Activated naive CD4-positive, alpha-beta T cell (primary cell): ENCODE results near the gene RPP25L.
"Not testable (repeated sequence)": the region's sequence is repeated elsewhere in the genome, so short reads cannot be mapped to it uniquely, and the experiment has no call there.

ENCODE experiments used
- DNase-seq, 4 experiments: peaks; one replicate each; lab custom pipeline; 2025; lab: John Stamatoyannopoulos, UW

RPP25L gene

DNA sequence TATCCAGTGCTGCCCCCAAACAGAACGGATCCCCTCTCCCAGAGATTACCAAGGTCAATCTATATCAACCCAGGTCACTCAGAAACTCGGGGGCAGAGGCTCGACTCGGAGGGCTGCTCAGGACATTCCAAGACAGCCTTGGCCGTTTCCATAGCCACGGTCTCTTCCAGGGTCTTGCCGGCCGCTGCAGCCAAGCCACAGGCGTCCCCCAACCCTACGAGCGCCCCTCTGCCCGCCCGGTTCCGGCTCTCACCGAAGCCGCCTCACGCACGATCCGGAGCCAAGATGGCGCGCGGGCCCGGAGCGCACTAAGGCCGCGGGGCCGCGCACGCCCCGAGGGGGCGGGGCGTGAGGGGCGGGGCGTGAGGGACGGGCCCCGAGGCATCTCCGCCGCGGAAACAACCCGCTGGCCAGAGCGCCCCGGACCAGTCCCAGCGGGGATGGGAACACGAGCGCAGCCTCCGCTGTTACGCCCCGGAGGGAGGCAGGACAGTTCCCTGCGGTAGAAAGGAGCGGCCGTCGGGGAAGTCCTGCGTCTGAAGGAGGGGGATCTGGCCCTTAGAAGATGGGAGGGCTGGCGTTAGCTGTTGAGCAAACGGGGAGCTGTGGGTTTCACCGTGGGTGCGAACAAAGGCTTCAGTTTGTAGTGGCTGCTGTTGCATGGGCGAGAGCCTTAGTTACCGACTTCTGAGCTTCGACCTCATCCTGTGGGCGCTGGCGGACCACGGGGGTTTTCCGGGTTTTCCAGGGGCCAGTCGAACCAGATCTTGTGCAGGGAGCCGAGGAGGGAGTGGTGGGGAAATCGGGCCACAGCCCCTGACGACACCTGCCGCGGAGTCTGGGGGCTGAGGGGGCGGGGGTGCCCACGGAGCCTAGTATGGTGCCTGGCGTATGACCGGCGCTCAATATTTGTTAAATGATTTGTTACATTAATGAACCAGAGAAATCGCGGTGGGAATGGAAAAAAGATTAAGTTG lies at the start of gene RPP25L:
TSS of gene RPP25L (minus strand) at position 287 of the 977 bp plus-strand sequence. CDS start 801 bp downstream, outside the sequence.
- peak; percentile 56 to 86 (median 63) for DNase-seq

DNA sequence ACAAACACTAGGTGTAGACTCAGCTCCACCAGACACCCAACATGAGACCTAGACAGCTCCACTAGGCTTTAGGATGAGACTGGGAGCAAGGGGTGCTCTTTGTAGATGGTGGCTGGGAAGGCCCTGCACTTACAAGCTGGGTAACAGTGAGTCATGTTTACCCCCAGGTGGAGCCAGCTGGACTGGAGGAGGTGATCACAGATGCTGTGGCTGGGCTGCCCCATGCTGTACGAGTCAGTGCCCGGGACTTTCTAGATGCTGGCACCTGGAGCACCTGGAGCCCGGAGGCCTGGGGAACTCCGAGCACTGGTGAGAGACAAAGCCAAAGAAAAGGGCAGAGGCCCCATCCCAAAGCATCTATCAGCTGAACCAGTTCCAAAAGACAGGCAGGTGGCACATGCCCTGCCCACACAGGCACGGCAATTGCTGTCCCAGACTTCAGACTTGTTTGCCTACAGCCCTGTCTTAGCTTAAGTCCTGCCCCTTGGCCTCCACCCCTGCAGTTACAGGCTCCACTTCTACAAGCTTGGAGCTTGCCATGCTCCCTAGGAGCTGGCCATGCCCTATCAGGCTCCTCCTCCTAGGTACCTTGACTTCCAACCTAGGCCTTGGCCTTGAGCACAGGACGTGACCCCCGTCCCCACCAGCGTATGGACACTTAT lies 47.8 kb upstream of the RPP25L start:
- no peak for DNase-seq

DNA sequence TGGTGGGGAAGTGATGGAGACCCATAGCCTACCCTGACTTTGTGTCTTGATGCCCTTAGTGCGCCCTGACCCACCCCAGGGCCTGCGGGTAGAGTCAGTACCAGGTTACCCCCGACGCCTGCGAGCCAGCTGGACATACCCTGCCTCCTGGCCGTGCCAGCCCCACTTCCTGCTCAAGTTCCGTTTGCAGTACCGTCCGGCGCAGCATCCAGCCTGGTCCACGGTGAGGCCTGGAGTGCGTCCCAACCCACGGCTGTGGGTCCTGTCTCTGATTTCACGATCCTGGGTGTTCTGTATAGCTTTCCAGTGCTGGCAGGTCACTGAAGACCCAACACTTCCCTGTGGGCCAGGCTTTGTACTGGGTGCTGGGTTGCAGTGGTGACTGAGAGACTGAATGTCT lies 46.6 kb upstream of the RPP25L start:
- no peak for DNase-seq

- DNase-seq, result no peak
Observed at GRCh38 chr9:34656992-34657391, 45.1 kb upstream of the RPP25L start.

GRCh38 chr9:34655394-34655793 lies 43.5 kb upstream of the RPP25L start:
- no peak for DNase-seq

DNA sequence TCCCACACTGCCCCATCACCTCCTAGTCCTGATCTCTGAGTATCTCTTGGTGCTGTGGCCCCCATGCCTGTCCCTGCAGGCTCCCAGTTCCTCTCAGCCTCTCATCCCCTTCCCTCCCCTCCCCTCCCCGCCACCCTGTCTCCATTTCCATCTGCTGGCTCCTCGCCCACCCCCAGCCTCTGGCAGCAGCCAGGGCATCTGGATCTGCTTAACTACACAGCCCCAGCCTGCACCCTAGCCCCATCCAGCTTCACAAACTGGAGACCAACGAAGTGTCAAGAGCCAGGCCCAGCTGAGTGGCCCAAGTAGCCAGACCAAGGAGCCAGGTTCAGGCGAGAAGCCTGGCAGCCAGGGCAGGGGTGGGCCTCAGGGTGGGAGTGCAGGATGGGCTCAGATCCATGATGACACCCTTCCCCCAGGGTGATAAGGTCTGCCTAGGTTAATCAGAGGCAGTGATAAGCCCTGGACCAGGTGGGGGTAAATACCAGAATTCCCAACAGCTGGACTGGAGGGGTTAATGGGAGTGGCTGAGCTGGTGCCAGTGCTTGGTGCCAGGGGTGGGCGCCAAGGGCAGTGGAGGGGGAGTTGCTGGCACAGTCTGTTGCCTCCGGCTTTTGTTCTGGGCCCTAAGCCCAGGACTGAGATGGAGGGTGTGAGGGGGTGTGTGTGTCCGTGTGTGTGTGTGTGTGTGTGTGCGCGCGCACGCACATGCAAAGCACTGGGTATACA lies 42.6 kb upstream of the RPP25L start:
- no peak for DNase-seq

GRCh38 chr9:34653151-34654072 lies 41.5 kb upstream of the RPP25L start:
- DNase-seq, result no peak

- DNase-seq, result no peak
Observed at GRCh38 chr9:34652602-34653000, 40.7 kb upstream of the RPP25L start.

DNA sequence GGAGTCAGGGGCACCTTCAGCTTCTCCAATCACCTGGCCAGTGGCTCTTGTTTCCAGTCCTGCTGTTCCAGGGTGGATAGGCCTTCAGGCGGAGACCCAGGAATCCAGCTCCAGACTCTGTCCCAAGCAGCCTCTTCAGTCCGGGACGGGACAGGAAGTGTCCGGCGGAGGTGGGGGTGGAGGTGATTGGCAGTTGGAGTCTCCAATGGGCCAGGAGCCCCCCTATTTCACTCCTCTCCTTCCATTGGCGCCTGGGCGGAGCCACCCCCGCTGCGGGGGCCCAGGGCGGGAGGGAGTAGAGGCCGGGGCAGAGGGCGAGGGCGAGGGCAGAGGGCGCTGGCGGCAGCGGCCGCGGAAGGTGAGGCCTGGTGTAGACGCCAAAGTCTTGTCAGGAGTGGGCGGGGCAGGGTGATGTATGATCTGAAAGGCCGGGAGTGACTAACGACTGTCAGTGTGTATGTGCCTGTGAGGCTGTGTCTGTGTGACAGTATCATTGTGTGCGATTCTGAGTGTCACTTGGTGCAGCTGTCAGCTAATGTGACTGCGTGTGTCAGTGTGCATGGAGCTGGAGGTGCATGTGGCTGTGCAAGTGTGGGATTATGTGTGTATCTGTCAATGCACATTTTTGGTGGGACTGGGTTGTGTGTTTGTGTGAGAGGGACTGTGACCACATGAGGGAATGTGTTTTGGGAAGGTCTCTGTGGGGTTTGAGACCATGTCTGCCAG lies 40.1 kb upstream of the RPP25L start, which contains the start of gene IL11RA:
TSS of gene IL11RA (plus strand) at position 310 of the 726 bp plus-strand sequence. CDS start 3,033 bp downstream, outside the sequence.
- peak in 1 of 4 experiments; percentile 17 for DNase-seq

DNA sequence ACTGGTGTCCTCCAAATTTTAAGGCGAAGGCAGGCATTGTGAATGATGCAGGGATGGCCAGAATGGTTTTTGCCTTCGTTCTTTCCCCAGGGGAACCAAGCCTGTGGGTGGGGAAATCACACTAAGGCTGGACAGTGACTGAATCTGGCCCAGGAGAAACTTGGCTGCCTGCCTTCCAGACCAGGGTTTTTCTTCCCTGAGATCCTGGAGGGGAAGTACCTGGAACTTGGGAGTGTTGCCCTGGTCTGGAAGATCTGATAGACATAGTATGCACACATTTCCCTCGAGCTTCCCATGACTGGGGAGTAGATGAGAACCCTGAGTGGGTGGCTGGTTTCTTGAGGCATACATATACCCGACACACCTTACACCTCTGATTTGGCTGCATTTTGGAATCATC lies 39.4 kb upstream of the RPP25L start:
- no peak for DNase-seq

DNA sequence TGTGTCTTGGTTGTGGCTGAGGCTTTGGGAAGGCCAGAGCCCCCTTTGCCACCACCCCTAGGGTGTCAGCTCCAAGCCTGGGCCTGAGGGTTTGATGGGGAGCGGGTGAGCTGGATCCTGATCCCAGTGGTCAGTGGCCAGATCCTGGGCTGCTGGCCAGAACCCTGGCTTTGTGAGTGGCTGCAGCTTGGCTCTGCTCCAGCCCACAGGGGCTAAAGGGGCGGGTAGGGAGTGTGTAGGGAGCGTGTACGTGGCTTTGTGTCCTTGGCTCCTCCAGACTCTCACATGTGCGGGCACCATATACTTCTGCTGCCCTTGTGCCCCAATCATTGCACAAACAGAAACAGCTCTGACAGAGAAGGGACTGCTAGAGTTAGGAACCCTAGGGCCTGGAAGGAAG lies 38.9 kb upstream of the RPP25L start:
- DNase-seq, result no peak

- no peak for DNase-seq
Observed at GRCh38 chr9:34648673-34649072, 36.8 kb upstream of the RPP25L start.

DNA sequence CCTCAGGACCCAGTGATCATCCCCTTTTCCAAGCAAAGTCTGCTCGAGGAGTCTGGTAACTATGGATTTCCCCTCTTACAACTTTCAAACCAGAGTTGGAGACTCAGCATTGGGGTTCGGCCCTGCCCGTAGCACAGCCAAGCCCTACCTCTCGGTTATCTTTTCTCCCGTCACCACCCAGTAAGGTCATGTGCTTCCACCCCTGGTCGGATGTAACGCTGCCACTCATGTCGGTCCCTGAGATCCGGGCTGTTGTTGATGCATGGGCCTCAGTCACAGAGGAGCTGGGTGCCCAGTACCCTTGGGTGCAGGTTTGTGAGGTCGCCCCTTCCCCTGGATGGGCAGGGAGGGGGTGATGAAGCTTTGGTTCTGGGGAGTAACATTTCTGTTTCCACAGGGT lies 35.8 kb upstream of the RPP25L start:
- DNase-seq, result no peak

DNA sequence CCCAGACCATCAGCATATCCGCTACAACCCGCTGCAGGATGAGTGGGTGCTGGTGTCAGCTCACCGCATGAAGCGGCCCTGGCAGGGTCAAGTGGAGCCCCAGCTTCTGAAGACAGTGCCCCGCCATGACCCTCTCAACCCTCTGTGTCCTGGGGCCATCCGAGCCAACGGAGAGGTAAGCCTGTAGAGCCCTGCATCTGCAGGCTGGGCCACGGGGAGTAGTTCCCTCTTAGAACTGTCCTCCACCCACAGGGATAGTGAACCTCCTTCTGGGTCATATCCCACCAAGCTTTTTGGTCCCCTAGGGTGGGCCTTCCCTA lies 35.1 kb upstream of the RPP25L start:
- DNase-seq, result no peak

- DNase-seq, result peak; percentile 81 to 96 (median 94)
Observed at GRCh38 chr9:34646211-34647083, 34.5 kb upstream of the RPP25L start, which contains the start of gene GALT. Gene GALT (plus strand): TSS chr9:34646675. CDS start chr9:34646705, 30 bp downstream.

GRCh38 chr9:34644766-34645314 lies 32.9 kb upstream of the RPP25L start:
- no peak for DNase-seq

GRCh38 chr9:34642679-34643078 lies 30.8 kb upstream of the RPP25L start:
- DNase-seq, result no peak

- DNase-seq, result not testable (repeated sequence)
Observed at GRCh38 chr9:34639322-34639721, 27.4 kb upstream of the RPP25L start.

DNA sequence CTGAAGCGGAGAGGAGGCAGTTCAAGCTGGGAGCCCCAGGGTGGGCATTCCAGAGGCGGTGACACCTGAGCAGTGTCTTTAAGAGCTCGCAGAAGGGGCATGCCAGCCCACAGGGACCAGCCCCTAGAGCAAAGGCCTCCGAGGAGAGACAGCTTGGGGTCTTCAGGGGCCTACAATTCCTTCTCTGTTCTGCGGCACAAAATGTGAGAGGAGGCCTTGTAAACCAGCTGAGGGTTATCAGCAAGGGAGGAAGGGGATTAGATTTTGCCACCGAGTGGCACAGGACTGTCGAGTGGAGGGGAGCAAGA lies 26.2 kb upstream of the RPP25L start:
- DNase-seq, result no peak
